IPS DF 19.7 (cell line): Measurements from ENCODE around the gene CDKN1C.

Experiments
- DNase-seq: peaks from one replicate; pipeline ENCODE4 v3.0.0-alpha.2; 2013; ENCODE audit warnings: low read depth, low spot score

The CDKN1C gene

GRCh38 chr11:2870460-2870859, 15.1 kb downstream of the CDKN1C start:
- no peak for DNase-seq

- DNase-seq, result no peak
These were observed 15.8 kb downstream of the CDKN1C start for GRCh38 chr11:2869561-2870427.

- no peak for DNase-seq
These were observed 16.4 kb downstream of the CDKN1C start for GRCh38 chr11:2869134-2869526.

DNA sequence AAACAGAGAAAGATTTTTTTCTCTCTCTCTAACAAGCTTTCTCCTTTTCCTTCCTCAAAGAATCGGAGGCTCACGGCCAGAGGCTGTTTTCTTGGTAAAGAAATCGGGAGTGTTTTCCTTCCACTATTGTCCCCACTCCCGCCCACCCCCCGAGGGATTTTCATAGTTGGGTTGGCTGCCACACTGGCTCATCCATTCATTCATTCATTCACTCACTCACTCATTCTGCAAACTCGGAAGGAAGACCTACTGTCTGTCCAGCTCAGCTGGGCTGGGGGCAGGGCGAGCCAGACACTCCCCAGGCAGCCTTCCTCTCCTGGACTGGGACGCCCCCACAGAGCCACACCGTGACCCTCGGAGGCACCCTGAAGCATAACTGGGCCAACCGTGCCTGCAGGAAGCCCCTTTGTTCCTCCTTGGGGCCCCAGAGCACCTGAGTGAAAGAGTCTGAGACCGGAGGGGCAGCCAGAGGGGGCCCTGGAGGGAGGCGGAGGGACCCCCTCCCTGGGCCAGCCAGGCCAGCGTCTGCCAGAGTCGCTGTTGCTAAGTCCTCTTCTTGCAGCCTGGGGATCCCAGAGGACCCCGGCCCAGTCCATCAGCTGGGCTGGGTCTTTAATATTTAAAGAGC, 17.0 kb downstream of the CDKN1C start:
- no peak for DNase-seq

DNA sequence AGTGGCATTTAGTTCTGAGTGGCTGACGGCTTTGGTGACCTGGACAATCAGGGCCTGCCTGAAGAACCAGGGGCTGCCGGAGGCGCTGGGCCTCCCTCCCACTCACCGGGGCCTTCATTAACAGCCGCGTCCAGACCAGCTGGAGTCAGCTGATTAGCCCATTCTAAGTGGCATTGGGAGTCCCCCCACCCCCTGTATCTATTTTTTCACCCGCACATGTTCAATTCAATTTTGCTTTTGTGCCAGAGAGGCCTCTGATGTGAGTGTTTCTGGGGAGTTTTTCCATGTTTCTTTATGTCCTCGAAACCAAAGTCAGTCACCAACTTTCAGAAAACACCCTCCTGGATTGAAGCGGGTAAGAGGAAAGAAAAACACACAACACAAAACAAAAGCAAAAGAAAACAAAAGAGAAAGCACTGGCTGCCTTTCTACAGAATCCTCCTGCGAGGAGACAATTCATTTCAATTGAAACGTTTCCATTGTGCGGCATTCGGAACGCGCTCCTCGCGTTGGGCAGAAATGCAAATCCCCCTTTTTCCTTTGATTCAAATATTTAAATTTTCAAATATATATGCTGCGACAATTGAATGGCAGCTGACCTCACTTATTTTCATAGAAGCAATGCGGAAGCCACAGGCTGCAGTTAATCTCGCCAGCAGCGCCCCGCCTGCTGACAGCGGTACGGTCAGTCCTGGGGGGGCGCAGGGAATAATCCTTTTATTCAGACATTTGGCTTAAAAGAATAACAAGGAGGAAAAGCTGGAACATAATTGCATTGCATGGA, 17.7 kb downstream of the CDKN1C start:
- DNase-seq, result no peak

DNA sequence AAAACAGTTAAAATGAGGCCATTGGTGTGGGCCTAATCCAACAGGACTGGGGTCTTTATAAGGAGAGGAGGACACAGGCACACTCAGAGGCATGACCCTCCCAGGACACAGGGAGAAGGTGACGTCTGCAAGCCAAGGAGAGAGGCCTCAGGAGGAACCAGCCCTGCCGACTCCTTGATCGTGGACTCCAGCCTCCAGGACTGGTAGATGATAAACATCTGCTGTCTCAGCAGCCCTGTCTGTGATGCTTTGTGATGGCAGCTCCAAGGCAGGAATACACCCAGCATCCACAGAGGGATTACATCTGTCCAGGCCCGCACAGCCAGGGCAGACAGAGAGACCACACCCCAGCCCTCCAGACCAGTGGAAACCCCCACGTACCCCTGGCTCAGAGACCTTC, 18.4 kb downstream of the CDKN1C start:
- no peak for DNase-seq

- DNase-seq, result no peak
These were observed 19.5 kb downstream of the CDKN1C start for GRCh38 chr11:2865922-2866577.

DNA sequence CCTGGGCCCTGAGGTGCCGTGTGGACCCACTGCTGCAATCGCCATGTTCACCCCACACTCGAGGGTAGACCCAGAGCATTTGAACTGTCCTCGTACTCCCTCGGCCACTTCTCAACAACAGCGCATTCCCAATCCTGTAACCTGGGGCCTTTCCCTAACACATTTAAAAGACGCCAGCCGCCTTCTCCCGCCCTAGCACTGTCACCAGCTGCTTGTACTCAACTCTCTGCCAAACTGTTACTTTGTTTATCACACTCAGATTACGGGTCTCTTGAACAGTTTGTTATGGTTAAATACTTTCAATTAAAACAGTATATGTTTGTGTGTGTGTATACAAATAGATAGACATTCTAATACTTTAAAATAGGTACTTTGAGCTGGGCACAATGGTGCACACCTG, 20.7 kb downstream of the CDKN1C start:
- DNase-seq, result no peak

DNA sequence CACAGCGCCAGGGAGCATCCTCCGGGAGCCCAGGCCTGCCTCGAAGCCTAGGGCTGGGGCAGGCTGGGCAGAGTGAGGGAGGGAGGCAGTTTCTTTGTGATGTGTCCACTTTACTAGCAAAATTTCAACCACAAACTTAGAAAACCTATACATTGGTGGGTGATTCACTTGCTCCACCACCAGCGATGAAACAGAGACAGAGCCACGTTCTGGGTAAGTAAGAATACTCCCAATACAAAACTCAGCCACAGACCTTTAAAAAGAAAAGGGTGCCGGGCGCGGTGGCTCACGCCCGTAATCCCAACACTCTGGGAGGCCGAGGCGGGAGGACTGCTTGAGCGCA, 22.3 kb downstream of the CDKN1C start:
- no peak for DNase-seq

DNA sequence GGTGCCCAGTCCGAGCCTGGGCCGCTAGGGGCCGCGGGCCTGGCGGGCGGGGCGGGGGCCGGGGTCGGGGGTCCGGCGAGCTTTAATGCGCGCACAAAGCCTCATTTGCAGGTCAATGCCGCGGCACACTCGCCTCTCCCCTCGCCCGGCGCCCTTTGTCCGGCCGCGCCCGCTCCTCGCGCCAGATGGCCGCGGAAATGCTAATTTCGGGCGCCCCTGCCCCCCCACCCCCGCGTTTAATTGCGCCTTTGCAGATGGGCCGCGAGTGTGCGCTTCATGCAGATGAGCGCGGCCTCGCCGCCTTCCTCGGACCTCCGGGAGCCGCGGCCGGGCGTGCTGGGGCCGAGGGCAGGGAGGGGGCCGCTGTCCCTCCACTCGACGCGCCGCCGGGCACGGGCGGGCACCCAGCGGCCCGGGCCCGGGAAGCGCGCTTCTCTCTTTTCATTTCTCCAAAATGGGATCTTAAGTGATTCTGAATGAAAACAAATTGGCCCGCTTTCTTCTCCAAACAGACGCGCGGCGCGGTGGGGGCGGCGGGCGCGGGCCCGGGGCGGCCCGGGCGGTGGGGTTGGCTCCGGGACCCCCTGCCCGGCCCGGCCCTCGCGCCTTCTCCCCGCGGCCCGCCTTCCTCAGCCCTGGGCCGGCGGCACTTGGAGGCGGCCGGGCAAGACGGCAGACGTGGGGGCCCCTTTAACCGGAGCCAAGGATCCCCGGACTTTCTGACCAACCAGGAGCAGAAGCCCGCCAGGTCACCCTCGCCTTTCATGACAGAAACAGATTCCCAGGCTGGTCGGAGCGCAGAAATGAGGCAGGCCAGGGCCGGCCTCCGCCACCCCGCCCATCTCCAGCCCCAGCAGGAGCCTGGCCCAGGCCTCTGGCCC, 22.9 kb downstream of the CDKN1C start:
- no peak for DNase-seq

- no peak for DNase-seq
These were observed 24.9 kb downstream of the CDKN1C start for GRCh38 chr11:2860636-2861035.

- DNase-seq, result no peak
These were observed 25.9 kb downstream of the CDKN1C start for GRCh38 chr11:2859699-2860037.

GRCh38 chr11:2858995-2859698, 26.4 kb downstream of the CDKN1C start:
- no peak for DNase-seq

DNA sequence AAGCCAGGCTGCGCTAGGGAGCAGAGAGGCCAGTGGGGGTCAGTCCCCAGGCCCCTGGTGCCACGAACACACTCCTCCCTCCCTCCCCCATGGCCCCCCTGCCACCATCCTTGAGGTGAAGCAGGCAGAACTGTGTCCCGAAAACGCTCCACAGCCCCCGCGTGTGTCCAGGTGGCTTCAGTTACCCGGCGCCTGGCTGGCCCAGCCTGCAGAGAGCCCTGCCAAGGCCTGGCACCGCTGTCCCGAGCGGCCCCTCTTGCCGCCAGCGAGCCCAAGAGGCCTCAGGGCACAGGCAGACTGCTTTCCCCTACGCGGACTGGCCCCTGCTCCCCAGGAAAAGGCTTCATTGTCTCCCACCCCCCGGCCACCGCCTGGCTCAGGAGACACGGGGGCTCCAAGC, 27.7 kb downstream of the CDKN1C start:
- DNase-seq, result no peak

GRCh38 chr11:2857276-2857675, 28.3 kb downstream of the CDKN1C start:
- no peak for DNase-seq

DNA sequence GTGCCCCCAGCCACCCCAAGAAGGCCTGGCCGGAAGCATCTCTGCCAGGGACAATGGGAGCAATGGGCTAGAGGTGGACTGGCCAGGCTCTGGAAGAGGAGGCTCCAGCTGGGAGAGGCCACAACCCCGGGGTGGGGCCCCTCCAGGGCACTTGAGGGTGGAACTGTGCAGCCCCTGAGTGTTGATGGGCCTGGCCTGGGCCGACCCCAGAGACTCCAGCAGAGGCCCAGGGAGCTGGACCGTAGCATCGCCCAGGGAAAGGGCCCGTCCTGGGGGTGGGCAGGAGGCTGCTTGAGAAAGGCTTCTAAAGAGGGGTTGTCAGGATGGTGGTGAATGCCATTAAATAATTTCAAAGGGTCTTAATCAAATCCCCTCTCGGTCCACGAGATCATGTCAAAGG, 30.4 kb downstream of the CDKN1C start:
- DNase-seq, result no peak

DNA sequence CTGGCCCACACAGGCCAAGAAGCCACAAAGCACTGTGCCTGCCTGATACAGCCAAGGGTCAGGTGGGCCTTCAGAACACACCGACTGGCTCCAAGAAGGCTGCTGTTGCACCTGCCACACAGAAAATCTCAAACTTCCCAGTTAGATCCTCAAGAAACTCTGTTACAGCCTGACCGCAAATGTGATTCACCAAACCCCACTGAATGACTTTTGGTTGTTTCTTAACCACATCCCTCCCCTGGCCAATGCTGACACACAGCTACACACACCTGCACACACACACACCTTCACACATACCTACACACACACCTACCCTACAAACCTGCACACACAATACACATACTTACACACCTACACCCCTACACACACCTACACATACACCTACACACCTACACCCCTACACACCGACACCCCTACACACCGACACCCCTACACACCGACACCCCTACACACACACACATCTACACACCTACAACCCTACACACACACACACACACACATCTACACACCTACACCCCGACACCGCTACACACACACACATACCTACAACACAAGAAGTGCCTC, 31.5 kb downstream of the CDKN1C start:
- no peak for DNase-seq

DNA sequence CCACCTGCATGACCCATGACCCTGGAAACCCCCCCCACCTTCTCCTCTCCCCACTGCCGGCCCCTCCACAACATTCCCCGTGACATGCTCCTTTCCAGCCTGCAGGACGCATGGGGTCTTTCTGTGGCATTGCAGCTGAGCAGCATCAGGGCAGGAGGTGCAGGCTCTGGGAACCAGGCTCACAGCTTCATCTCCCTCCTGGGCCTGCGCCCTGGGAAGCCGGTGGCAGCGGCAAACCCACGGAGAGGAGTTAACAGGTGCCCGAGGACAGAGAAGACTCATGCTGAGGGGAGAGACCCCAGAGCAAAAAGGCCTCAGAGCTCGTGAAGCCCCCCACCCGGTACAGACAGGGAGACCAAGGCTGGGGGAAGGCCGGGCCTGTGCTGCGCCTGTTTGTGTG, 32.2 kb downstream of the CDKN1C start:
- no peak for DNase-seq

- DNase-seq, result no peak
These were observed 35.4 kb downstream of the CDKN1C start for GRCh38 chr11:2849994-2850770.
